Mesendoderm (in vitro differentiated cells): ENCODE measurements around the gene SPATA45.

ENCODE experiments used
- DNase-seq: peaks from one replicate; pipeline ENCODE4 v3.0.0; 2013
- H2AK5ac ChIP-seq: 2 replicates; pipeline ENCODE4 v1.6.1; 2013; ENCODE audit warnings: low read length, inconsistent platforms
- H2BK120ac ChIP-seq: 2 replicates; pipeline ENCODE4 v1.6.1; 2013; ENCODE audit warnings: low read depth, mild to moderate bottlenecking, low read length, moderate library complexity, mixed read lengths
- H2BK15ac ChIP-seq: replicated peaks from 2 replicates; pipeline ENCODE4 v1.6.1; 2013; ENCODE audit warnings: low read depth, mild to moderate bottlenecking, moderate library complexity
- H2BK5ac ChIP-seq: 2 replicates; pipeline ENCODE4 v1.6.1; 2013; ENCODE audit warnings: low read length, inconsistent platforms
- H3K18ac ChIP-seq: 2 replicates; pipeline ENCODE4 v1.6.1; 2013; ENCODE audit warnings: mild to moderate bottlenecking, low read length, mixed read lengths
- H3K23ac ChIP-seq: one replicate; pipeline ENCODE4 v1.6.1; 2013; ENCODE audit warnings: low read length
- H3K27ac ChIP-seq: 2 replicates; pipeline ENCODE4 v1.5.1; 2013; ENCODE audit warnings: low read depth, mild to moderate bottlenecking, inconsistent platforms, low read length, moderate library complexity
- H3K27me3 ChIP-seq: 2 replicates; pipeline ENCODE4 v1.6.1; 2013; ENCODE audit warnings: low read length, control low read depth, mild to moderate bottlenecking, inconsistent platforms; ENCODE audit not compliant: insufficient read depth, poor library complexity
- H3K36me3 ChIP-seq: 2 replicates; pipeline ENCODE4 v1.6.1; 2013; ENCODE audit warnings: low read length, inconsistent platforms; ENCODE audit not compliant: control insufficient read depth, insufficient read depth
- H3K4ac ChIP-seq: one replicate; pipeline ENCODE4 v1.6.1; 2013; ENCODE audit warnings: low read depth, mild to moderate bottlenecking, low read length, moderate library complexity
- H3K4me1 ChIP-seq: 2 replicates; pipeline ENCODE4 v1.6.1; 2013; ENCODE audit warnings: low read depth, low read length, inconsistent platforms; ENCODE audit not compliant: control insufficient read depth
- H3K4me2 ChIP-seq: 2 replicates; pipeline ENCODE4 v1.6.1; 2013; ENCODE audit warnings: low read length
- H3K4me3 ChIP-seq: 2 replicates; pipeline ENCODE4 v1.5.1; 2013; ENCODE audit warnings: mild to moderate bottlenecking, low read length
- H3K56ac ChIP-seq: one replicate; pipeline ENCODE4 v1.6.1; 2013; ENCODE audit warnings: low read length
- H3K79me1 ChIP-seq: 2 replicates; pipeline ENCODE4 v1.6.1; 2013; ENCODE audit warnings: low read length, inconsistent platforms
- H3K79me2 ChIP-seq: 2 replicates; pipeline ENCODE4 v1.6.1; 2013; ENCODE audit warnings: mild to moderate bottlenecking, low read length; ENCODE audit not compliant: control insufficient read depth, insufficient read depth
- H3K9ac ChIP-seq: 2 replicates; pipeline ENCODE4 v1.6.1; 2013; ENCODE audit warnings: low read length, inconsistent platforms
- H4K5ac ChIP-seq: one replicate; pipeline ENCODE4 v1.6.1; 2013; ENCODE audit warnings: low read length
- H4K8ac ChIP-seq: one replicate; pipeline ENCODE4 v1.6.1; 2013; ENCODE audit warnings: low read depth, mild to moderate bottlenecking, control low read depth, low read length, moderate library complexity
- WGBS: extraction: QIAGEN DNeasy Blood & Tissue Kit; methylation state at CpG from one replicate; pipeline ENCODE4 v1.1.7; 2013; ENCODE audit warnings: low lambda C conversion rate, missing lambda C conversion rate; ENCODE audit not compliant: insufficient coverage; ENCODE audit errors: extremely low coverage; 5-methylcytosine and 5-hydroxymethylcytosine counted together

The SPATA45 gene

GRCh38 chr1:212819726-212820125, 27.7 kb downstream of the SPATA45 start:
- Histone ChIP-seq H3K4ac (no peak overlapping the region), H3K36me3 (no peaks in the 10 kb centered on the region)

GRCh38 chr1:212816567-212817278, 30.7 kb downstream of the SPATA45 start:
- no peak overlapping the region for H2AK5ac ChIP-seq
- no peak overlapping the region for H4K8ac ChIP-seq
- H3K23ac ChIP-seq: no peak overlapping the region
- no peak overlapping the region for H4K5ac ChIP-seq
- H3K27ac ChIP-seq: no peak overlapping the region
- H3K56ac ChIP-seq: no peak overlapping the region
- no peaks in the 10 kb centered on the region for H3K79me1 ChIP-seq
- H3K18ac ChIP-seq: no peak overlapping the region
- WGBS: no CpG with 5 or more reads among the region's 3 CpGs
- no peak overlapping the region for H3K4me2 ChIP-seq
- no peak overlapping the region for H3K4me3 ChIP-seq
- no peak overlapping the region for H3K4ac ChIP-seq
- no peaks in the 10 kb centered on the region for H3K4me1 ChIP-seq
- no peaks in the 10 kb centered on the region for H3K79me2 ChIP-seq
- no peaks in the 10 kb centered on the region for H3K27me3 ChIP-seq
- no peaks in the 10 kb centered on the region for H3K36me3 ChIP-seq
- no peak overlapping the region for H3K9ac ChIP-seq
- no peak for DNase-seq
- no peak overlapping the region for H2BK5ac ChIP-seq
- H2BK15ac ChIP-seq: no peak overlapping the region
- H2BK120ac ChIP-seq: no peak overlapping the region

More at GRCh38 chr1:212819726-212820125, 27.7 kb downstream of the SPATA45 start:
- no peak overlapping the region for H3K23ac ChIP-seq
- no peak overlapping the region for H2BK120ac ChIP-seq
- H3K4me2 ChIP-seq: no peak overlapping the region
- no peak overlapping the region for H4K5ac ChIP-seq
- H2BK15ac ChIP-seq: no peak overlapping the region
- WGBS: no CpG with 5 or more reads among the region's 5 CpGs
- no peak overlapping the region for H3K56ac ChIP-seq
- no peak overlapping the region for H3K18ac ChIP-seq
- H3K9ac ChIP-seq: no peak overlapping the region
- H3K4me1 ChIP-seq: no peaks in the 10 kb centered on the region
- no peak overlapping the region for H3K27ac ChIP-seq
- H3K27me3 ChIP-seq: no peaks in the 10 kb centered on the region
- no peaks in the 10 kb centered on the region for H3K79me2 ChIP-seq
- no peak overlapping the region for H2BK5ac ChIP-seq
- no peak overlapping the region for H2AK5ac ChIP-seq
- no peaks in the 10 kb centered on the region for H3K79me1 ChIP-seq
- DNase-seq: no peak
- no peak overlapping the region for H3K4me3 ChIP-seq
- H4K8ac ChIP-seq: no peak overlapping the region

DNA sequence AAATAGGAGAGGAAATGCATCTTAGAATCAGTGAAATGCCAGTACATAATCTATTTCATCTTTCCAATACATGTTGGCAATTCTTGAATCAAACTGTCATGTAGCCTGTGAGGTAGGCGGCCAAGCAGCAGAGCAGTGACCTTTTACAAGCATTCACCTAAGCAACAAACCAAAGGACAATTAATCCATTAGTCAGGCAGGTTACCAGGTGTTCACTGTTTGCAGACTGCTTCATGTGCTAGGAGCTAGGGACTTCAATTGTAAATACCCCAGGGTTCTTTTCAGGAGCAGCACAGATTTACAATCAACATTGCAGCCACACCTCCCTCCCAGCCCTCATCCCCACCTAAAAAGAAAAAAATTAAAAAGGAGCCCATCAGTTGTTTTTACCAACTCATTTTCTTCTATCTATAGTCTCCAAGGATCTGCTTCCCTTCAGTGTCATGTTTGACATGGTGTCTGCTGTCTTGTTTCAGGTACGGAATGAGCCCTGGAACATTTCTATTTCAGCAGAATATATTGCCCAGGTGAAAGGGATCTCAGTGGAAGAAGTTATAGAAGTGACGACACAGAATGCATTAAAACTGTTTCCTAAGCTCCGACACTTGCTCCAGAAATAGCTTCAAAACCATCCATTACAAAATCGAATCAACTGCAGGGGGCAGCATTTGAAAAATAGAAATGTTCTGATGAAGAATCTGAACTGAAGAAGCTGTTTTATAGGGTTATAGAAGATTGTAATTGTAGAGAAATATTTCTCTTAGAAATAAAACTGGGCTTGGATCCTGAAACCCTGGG, 32.7 kb downstream of the SPATA45 start:
- no peak overlapping the region for H2BK120ac ChIP-seq
- H3K27ac ChIP-seq: no peak overlapping the region
- no peak overlapping the region for H2AK5ac ChIP-seq
- H3K4me1 ChIP-seq: no peaks in the 10 kb centered on the region
- H3K79me2 ChIP-seq: no peaks in the 10 kb centered on the region
- no peak overlapping the region for H2BK5ac ChIP-seq
- no peaks in the 10 kb centered on the region for H3K27me3 ChIP-seq
- no peaks in the 10 kb centered on the region for H3K36me3 ChIP-seq
- no peak overlapping the region for H4K8ac ChIP-seq
- no peak overlapping the region for H3K4me3 ChIP-seq
- no peak overlapping the region for H4K5ac ChIP-seq
- no peaks in the 10 kb centered on the region for H3K79me1 ChIP-seq
- no CpG with 5 or more reads among the region's 5 CpGs for whole genome bisulfite sequencing
- no peak overlapping the region for H3K18ac ChIP-seq
- no peak for DNase-seq
- H3K56ac ChIP-seq: peak overlapping the region; percentile 28
- no peak overlapping the region for H3K4ac ChIP-seq
- H3K9ac ChIP-seq: no peak overlapping the region
- H3K23ac ChIP-seq: no peak overlapping the region
- no peak overlapping the region for H3K4me2 ChIP-seq
- H2BK15ac ChIP-seq: no peak overlapping the region

DNA sequence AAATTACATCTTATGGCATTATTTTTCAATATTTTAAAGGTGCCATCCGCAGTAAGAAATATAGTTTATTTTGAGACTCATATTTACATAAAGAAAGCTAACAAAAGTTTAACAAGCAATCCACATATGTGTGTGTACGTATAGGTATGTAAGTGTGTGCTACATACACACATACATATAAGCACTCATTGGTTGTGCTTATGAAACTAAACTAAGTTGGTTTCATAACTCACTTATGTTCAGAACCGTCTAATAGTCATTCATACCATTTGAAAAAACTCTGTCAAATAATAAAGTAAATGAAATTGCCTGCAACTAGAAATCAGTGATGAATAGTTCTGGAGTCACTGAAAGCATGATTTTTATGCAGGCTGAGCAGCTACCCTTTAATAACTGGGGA, 41.7 kb downstream of the SPATA45 start:
- H4K5ac ChIP-seq: no peak overlapping the region
- no peak overlapping the region for H3K4ac ChIP-seq
- H3K27ac ChIP-seq: no peak overlapping the region
- H2BK15ac ChIP-seq: no peak overlapping the region
- no peaks in the 10 kb centered on the region for H3K27me3 ChIP-seq
- DNase-seq: no peak
- H3K36me3 ChIP-seq: no peaks in the 10 kb centered on the region
- H3K79me2 ChIP-seq: no peaks in the 10 kb centered on the region
- H2AK5ac ChIP-seq: no peak overlapping the region
- H3K18ac ChIP-seq: no peak overlapping the region
- H3K4me3 ChIP-seq: no peak overlapping the region
- H2BK120ac ChIP-seq: no peak overlapping the region
- no CpG with 5 or more reads among the region's 3 CpGs for WGBS
- no peaks in the 10 kb centered on the region for H3K79me1 ChIP-seq
- H3K4me1 ChIP-seq: no peaks in the 10 kb centered on the region
- H4K8ac ChIP-seq: no peak overlapping the region
- H2BK5ac ChIP-seq: no peak overlapping the region
- H3K4me2 ChIP-seq: no peak overlapping the region
- H3K9ac ChIP-seq: no peak overlapping the region
- no peak overlapping the region for H3K23ac ChIP-seq
- H3K56ac ChIP-seq: no peak overlapping the region

GRCh38 chr1:212797681-212798080, 49.8 kb downstream of the SPATA45 start:
- no peaks in the 10 kb centered on the region for H3K4me1 ChIP-seq
- no peak overlapping the region for H2BK120ac ChIP-seq
- H3K4me2 ChIP-seq: no peak overlapping the region
- no peak overlapping the region for H3K4me3 ChIP-seq
- H4K5ac ChIP-seq: no peak overlapping the region
- no CpG with 5 or more reads among the region's 3 CpGs for WGBS
- H3K23ac ChIP-seq: no peak overlapping the region
- DNase-seq: no peak
- no peak overlapping the region for H2AK5ac ChIP-seq
- H3K36me3 ChIP-seq: no peaks in the 10 kb centered on the region
- H3K18ac ChIP-seq: no peak overlapping the region
- H3K79me1 ChIP-seq: no peaks in the 10 kb centered on the region
- no peak overlapping the region for H2BK15ac ChIP-seq
- H3K4ac ChIP-seq: no peak overlapping the region
- no peaks in the 10 kb centered on the region for H3K27me3 ChIP-seq
- no peak overlapping the region for H2BK5ac ChIP-seq
- H3K27ac ChIP-seq: no peak overlapping the region
- no peak overlapping the region for H3K56ac ChIP-seq
- no peaks in the 10 kb centered on the region for H3K79me2 ChIP-seq
- H3K9ac ChIP-seq: no peak overlapping the region
- H4K8ac ChIP-seq: no peak overlapping the region
